Measurements from ENCODE around the gene EEFSEC.

DNA sequence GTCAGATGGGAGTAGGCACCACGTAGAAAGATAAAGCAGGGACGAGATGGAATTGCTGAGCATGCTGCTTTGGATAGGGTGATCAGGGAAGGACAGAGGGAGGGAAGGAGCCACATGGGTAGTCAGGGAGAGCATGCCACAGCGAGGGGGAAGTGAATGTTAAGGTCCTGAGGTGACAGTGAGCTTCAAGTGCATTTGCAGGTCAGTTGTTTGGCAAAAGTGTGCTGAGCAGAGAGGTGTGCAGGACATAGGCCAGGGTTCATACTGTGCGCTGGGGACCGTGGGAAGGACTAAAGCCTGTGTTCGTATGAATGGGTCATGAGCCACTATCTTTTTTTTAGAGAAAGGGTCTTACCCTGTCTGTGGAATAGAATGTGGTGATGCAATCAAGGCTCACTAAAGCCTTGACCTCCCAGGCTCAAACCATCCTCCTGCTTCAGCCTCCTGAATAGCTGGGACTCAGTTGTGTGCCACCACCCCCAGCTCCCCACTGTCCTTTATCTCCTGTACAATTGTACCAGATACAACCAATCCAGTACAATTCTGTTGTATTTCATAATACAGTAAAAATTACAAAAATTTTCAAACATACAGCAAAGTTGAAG is 205.9 kb downstream of the EEFSEC start:
- TF ChIP-seq EZH2 (IDR thresholded peaks at IDR 0.05; ENCODE audit: low read depth, unreplicated experiment) = no peak
- TF ChIP-seq CTCF (conservative IDR thresholded peaks at IDR 0.05; ENCODE audit: low read depth in 2 of 2) = no peak
- no peak for TF ChIP-seq REST (IDR thresholded peaks at IDR 0.05; ENCODE audit: unreplicated experiment)
- no peak for TF ChIP-seq POLR2AphosphoS5 (IDR thresholded peaks at IDR 0.05; ENCODE audit: low read depth)
- TF ChIP-seq CREB1 (CRISPR knock-in tag; IDR thresholded peaks at IDR 0.05; ENCODE audit: low read depth) = no peak
- no peak for TF ChIP-seq JUNB (IDR thresholded peaks at IDR 0.05; ENCODE audit: unreplicated experiment)
- TF ChIP-seq EZH2phosphoT487 (IDR thresholded peaks at IDR 0.05; ENCODE audit: unreplicated experiment) = no peak
- TF ChIP-seq ZNF331 (CRISPR knock-in tag; IDR thresholded peaks at IDR 0.05; ENCODE audit: low read depth) = no peak
- TF ChIP-seq NANOG (IDR thresholded peaks at IDR 0.05; ENCODE audit: borderline replicate concordance) = no peak
- TF ChIP-seq, protein P1, sequence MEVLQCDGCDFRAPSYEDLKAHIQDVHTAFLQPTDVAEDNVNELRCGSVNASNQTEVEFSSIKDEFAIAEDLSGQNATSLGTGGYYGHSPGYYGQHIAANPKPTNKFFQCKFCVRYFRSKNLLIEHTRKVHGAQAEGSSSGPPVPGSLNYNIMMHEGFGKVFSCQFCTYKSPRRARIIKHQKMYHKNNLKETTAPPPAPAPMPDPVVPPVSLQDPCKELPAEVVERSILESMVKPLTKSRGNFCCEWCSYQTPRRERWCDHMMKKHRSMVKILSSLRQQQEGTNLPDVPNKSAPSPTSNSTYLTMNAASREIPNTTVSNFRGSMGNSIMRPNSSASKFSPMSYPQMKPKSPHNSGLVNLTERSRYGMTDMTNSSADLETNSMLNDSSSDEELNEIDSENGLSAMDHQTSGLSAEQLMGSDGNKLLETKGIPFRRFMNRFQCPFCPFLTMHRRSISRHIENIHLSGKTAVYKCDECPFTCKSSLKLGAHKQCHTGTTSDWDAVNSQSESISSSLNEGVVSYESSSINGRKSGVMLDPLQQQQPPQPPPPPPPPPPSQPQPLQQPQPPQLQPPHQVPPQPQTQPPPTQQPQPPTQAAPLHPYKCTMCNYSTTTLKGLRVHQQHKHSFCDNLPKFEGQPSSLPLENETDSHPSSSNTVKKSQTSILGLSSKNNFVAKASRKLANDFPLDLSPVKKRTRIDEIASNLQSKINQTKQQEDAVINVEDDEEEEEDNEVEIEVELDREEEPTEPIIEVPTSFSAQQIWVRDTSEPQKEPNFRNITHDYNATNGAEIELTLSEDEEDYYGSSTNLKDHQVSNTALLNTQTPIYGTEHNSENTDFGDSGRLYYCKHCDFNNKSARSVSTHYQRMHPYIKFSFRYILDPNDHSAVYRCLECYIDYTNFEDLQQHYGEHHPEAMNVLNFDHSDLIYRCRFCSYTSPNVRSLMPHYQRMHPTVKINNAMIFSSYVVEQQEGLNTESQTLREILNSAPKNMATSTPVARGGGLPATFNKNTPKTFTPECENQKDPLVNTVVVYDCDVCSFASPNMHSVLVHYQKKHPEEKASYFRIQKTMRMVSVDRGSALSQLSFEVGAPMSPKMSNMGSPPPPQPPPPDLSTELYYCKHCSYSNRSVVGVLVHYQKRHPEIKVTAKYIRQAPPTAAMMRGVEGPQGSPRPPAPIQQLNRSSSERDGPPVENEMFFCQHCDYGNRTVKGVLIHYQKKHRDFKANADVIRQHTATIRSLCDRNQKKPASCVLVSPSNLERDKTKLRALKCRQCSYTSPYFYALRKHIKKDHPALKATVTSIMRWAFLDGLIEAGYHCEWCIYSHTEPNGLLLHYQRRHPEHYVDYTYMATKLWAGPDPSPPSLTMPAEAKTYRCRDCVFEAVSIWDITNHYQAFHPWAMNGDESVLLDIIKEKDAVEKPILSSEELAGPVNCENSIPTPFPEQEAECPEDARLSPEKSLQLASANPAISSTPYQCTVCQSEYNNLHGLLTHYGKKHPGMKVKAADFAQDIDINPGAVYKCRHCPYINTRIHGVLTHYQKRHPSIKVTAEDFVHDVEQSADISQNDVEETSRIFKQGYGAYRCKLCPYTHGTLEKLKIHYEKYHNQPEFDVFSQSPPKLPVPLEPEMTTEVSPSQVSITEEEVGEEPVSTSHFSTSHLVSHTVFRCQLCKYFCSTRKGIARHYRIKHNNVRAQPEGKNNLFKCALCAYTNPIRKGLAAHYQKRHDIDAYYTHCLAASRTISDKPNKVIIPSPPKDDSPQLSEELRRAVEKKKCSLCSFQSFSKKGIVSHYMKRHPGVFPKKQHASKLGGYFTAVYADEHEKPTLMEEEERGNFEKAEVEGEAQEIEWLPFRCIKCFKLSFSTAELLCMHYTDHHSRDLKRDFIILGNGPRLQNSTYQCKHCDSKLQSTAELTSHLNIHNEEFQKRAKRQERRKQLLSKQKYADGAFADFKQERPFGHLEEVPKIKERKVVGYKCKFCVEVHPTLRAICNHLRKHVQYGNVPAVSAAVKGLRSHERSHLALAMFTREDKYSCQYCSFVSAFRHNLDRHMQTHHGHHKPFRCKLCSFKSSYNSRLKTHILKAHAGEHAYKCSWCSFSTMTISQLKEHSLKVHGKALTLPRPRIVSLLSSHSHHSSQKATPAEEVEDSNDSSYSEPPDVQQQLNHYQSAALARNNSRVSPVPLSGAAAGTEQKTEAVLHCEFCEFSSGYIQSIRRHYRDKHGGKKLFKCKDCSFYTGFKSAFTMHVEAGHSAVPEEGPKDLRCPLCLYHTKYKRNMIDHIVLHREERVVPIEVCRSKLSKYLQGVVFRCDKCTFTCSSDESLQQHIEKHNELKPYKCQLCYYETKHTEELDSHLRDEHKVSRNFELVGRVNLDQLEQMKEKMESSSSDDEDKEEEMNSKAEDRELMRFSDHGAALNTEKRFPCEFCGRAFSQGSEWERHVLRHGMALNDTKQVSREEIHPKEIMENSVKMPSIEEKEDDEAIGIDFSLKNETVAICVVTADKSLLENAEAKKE (CRISPR knock-in tag; IDR thresholded peaks at IDR 0.05) = no peak
- no peak for TF ChIP-seq STAT1 (IDR thresholded peaks at IDR 0.05; ENCODE audit: unreplicated experiment)
- TF ChIP-seq, protein P2, sequence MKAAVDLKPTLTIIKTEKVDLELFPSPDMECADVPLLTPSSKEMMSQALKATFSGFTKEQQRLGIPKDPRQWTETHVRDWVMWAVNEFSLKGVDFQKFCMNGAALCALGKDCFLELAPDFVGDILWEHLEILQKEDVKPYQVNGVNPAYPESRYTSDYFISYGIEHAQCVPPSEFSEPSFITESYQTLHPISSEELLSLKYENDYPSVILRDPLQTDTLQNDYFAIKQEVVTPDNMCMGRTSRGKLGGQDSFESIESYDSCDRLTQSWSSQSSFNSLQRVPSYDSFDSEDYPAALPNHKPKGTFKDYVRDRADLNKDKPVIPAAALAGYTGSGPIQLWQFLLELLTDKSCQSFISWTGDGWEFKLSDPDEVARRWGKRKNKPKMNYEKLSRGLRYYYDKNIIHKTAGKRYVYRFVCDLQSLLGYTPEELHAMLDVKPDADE (IDR thresholded peaks at IDR 0.05) = no peak
